GM19351 (cell line): ENCODE results near the gene GRID2.

Experiments used
- ATAC-seq: cut with Tn5 transposase; IDR thresholded peaks from one replicate; pipeline ENCODE4 v1.9.1; 2021; ENCODE audit warnings: mild to moderate bottlenecking, moderate library complexity; ENCODE audit not compliant: unreplicated experiment

The GRID2 gene

DNA sequence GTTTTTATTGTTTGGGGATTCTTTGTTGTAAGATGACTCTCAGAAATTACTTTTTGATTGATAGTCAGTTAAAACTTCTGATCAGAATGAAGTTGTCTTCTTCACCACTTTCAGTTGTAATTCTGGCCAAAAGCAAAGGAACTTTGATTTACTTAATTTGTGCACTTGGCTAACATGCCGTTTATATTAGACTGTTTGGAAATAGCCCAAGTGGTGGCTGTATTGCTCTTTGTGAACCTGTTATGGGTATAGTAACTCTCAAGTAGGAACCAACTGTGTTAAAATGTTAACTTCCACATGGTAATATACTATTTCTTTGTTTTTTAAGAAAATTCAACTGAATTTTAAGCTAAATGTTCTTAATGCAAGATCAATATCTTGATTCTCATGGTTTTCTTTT lies 581.9 kb downstream of the GRID2 start:
- ATAC-seq: no peak

DNA sequence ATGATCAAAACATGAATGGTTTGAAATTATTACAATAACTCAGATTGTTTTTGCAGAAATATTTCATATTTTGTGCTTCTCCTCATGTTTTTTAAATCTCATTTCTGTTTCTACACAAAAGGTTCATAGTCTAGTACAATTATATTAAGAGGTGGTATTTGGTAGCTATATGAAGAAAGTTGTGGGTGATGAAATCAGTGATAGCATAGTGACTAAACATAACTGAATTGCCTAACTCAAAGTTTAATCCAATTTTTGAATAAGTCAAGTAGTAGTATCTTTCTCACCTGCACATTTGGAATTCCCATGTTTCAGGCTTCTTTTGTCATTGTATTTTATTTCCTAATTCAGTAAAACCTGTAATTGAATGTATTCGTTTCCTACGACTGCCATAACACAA lies 648.7 kb downstream of the GRID2 start:
- ATAC-seq: no peak

DNA sequence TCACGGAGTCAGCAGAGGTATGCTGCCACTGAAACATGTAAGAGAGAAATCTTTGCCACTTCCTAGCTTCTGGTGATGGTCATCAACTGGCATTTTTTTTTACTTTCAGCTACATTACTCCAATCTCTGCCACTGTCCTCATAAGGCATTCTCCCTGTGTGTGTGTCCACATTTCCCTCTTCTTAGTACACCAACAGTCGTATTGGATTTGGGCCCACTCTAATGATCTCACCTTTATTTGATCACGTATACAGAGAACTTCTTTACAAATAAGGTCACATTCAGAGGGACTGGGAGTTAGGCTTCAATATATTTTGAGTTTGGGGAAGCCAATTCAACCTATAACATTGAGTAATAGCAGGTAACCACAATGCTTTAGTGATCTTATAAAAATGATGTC lies 649.1 kb downstream of the GRID2 start:
- no peak for ATAC-seq

DNA sequence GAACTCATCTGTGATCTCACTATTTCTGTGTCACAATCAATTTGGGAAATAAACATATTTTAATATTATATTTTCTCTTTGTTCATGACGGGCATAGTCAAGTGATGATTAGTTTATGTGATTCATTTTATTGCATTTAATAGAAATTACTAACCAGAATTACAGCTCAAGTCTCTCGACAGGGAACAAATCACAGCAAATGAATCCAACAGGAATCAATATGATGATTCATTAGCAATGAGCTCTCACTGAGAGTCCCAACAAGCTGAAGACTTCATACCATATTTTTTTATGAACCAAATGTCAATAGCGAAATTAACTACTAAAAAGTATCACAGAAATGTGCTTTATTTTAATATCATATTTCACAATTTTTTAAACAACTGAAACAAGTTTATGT lies 649.7 kb downstream of the GRID2 start:
- ATAC-seq: no peak

DNA sequence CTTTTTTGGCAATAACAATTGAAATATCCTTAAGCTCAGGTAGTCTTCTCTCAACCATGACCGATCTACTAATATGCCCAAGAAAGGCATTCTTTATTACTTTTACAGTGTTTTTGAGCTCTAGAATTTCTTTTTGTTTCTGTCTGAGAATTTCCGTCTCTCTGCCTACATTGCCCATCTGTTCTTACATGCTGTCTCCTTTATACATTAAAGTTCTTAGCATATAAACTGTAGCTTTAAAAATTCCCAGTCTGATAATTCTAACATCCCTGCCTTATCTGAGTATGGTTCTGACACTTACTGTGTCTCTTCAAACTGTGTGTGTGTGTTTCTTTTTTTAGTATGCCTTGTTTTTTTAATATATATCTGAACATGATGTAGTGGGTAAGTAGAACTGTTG lies 658.1 kb downstream of the GRID2 start:
- ATAC-seq: no peak

DNA sequence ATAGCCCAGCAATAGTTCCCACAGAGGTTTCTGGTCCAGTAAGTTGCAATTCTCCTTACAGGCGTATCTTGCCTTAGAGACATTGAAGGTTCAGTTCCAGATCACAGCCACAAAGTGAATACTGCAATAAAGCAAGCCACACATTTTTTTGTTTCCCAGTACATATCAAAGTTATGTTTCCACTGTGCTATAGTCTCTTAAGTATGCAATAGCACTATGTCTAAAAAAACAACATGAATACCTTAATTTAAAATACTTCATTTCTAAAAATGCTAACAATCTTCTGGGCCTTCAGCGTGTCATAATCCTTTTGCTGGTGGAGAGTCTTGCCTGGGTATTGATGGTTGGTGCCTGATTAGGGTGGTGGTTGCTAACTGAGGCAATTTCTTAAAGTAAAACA lies 659.1 kb downstream of the GRID2 start:
- ATAC-seq: no peak

DNA sequence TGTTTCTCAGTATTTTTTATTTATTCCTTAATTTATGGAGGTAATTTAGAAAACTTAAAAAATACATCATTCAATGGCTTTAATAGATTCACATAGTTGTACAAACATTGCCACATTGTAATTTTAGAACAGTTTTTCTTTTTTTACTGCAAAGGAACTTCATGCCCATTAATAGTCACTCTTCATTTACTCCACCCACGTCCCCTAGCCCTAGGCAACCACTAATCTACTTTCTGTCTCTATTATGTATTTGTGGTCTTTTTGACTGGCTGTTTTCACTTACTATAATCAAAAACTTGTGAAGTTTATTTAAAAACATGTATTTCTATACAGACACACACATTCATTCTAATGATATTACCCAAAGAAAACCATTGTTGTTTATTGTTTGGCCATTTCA lies 664.8 kb downstream of the GRID2 start:
- no peak for ATAC-seq

DNA sequence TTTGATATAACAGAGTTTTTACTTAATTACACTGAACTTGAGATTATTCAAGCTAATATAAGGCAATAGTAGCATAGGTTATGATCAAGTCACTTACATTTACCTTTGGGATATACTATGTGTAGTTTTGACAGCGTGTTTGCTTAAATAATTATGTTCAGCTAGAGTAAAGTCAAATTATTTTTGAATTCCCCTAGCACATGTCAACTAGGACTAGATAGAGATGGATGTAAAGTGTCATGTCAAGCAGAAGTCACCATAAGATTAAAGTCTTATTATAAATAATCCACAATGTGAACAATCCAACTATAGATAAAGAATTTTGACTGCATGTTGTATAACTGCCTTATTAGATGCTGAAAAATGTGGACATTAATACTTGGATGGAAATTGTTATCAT lies 665.2 kb downstream of the GRID2 start:
- no peak for ATAC-seq

DNA sequence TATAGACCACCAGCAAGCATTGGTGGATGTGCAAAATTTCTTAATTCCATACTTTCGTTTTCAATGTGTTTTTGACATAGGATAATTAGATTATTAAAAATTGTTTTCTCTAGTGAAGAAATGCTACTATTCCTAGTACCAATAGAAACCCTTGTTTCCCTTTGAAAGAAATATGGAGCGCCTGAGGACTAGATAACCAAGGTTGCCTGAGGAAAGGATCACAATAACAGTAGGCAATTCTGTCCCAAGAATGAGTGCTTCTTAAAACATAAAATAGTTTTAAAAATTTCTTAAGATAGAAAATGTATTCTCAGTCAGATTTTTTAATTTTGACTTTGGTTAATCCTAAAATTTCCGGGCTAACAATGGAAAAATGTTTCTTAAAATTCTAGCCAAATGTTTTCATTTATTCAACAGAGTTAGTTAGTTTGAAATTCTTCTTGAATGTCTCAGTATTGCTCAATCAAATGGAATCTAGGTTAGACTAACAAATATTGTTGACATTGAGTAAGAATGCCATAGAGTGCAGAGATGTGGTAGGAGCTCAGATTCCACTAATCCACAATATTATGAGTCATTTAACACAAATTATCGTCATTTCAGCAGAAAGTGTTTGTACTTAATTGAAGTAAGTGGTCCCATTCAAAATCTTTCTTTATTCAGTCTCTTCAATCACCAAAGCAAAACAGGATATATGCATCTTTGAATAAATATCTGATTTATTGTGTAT lies 666.0 kb downstream of the GRID2 start:
- ATAC-seq: no peak

DNA sequence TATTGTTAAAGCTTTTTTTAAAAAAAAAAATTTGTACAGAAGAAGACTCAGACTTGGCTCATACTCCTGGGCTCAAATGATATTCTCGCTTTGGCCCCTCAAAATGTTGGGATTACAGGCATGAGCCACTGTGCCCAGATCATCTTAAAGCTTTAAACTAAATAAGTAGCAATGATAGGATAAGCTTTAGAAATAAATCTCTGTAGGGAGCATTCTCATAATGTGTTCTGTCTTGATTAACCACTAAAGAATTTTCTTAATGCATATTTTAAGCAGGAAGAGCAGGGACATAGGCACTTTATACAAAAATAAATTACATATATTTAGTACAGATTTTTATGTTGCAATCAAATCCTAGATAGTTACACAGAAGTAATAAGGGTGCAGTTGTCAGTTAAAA lies 667.2 kb downstream of the GRID2 start:
- ATAC-seq: no peak

DNA sequence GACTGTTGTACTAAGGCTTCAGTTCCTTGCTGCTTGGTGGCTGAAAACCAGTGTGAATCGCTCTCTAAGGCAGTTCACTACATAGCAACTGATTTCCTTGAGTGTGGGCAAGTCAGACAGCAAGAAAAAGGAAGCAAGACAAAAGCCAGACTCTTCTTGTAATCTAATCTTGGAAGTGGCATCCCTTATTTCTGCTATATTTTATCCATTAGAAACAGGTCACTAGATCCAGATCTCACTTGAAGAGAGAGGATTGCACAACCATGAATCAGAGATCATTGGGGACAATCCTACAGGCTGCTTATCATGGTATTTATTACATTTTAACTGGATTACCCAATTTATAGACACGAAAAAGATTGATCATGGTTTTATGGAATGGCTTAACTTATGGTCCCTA lies 684.5 kb downstream of the GRID2 start:
- no peak for ATAC-seq

DNA sequence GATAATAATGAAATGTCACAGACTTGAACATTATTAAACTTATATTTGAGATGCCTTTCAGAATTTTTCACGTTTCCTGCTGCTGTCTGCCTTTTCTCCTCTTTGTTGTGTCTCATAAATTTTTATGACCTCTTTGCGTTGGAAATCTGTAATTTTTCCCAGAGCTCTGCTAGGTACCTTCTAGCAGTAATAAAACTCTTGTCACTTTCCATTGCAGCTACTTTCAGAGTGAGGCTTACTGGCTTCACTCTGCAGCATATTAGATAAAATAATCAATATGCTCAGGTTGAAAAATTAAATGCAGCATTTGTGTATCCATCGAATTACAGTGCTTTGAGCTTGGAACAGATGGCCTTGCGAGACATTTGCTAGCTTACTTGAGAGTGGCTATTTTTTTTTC lies 689.0 kb downstream of the GRID2 start:
- no peak for ATAC-seq

DNA sequence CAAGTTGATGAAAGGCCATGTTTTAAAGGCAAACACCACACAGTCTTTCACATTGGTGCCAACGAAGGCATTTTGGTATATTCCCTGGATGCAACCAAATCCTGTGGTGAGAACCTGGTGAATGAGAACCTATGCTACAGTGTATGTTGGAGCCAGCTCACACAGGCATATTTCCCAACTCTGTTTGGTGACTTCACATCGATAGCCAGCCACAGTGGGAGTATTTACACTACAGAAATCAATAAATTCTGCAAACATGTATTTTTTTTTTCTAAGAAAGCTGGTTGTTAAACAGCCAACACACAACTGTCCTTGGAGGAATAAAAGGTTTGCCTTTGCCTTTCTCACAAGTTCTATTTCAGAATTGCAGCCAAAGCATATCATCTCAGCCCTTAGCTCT lies 691.0 kb downstream of the GRID2 start:
- ATAC-seq: no peak

DNA sequence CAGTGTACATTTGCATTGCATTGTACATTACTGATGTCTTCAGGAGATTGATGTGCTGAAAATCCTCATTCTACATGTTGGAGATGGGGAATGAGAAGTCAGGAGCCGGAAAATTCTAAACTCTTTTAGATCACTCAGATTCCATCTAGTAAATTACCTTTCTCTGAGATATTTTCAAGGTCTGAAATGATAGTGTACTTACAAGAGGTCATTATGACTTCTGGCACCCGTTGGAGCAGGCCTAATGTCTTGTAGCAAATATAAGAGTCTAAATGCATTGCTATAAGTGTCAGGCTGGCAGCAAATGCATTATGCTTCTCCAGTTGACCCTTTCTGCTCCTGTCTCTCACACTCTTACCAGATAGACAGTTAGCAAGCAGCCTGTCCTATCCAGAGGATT lies 692.8 kb downstream of the GRID2 start:
- ATAC-seq: no peak

DNA sequence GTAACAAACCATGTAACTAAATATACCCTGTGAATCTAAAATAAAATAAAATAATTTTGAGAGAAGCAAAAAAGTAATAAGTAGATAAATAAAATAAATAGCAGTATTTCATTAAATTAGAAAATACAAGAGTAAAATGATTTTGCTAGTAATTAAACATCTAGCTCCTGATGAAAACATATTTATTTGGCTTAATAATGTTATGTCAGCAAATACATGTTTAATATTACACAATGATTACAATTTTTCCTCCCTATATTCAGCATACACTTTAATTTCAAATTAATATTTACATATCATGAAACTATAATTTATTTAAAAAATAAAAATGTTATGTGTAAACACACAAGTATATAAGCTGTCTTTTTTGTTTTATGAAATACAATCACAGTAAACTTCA lies 697.1 kb downstream of the GRID2 start:
- no peak for ATAC-seq

DNA sequence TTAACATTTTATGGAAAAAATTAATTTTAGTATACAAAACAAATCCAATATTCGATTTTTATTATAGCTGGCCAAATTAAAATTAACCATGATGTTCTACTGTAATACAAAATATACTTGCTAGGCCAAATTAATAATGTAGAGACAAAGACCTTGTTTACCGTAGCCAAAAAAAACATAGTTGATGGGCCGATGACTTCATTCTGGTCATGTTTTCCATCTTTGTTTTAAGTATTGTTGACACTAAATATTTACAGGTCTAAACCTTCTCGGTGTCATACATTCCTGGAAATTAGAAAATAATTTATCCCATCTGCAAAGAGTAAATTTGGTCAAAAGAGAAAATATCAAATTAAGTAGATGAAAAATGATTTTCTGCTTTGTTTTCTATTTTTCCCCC lies 698.5 kb downstream of the GRID2 start:
- no peak for ATAC-seq

DNA sequence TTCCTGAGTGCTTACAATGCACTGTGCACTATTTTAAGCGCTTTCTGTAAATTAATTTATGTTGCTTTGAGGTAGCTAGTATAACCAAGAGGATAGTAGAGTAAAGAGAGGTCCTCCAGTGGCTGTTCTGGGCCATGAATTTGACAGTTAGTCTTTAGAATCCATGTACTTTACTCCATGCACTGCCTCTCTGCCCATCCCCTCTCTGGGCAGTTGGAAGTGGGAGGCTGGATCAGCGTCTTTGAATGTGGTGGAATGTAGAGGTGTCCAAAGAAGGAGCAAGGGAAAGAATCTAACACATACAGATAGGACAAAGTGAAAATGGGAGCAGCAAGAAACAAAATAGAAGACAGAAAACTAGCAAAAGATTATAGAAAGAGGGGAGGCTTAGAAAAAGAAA lies 712.6 kb downstream of the GRID2 start:
- no peak for ATAC-seq

DNA sequence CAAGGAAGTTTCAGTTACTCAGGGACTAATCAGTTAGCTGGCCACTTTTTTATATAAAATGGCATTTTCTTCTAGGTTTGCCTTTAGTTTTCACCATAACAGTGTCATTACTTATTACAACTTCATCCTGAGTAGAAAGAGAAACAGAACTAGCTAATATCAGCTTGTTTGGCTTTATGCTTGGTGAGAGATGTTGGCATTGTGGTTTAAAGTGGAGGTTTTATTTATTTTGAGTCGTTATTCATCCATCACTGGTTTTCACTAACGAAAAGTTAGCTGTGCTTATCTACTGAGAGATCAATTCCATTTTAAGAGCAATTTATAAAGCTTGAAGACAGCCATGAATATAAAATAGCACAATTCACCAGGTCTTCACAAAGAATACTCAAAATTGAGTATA lies 714.5 kb downstream of the GRID2 start:
- ATAC-seq: no peak

DNA sequence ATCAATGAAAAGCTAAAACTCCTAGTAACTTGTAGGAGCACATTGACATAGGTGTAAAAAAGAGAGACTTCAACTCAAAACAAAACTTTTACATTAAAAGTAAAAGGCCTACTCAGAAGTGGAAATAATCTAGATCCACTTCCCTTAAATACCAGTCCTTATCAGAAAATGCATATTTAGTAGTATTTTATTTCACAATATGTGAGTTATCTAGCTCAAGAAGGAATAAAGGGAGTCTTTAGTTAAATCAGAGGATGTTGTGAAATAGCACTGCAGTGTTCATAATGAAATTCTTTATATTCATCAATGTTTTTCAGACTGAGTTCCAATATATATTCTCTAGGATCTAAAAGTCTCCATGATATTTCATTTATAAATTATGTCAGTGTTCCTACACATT lies 715.0 kb downstream of the GRID2 start:
- ATAC-seq: no peak

DNA sequence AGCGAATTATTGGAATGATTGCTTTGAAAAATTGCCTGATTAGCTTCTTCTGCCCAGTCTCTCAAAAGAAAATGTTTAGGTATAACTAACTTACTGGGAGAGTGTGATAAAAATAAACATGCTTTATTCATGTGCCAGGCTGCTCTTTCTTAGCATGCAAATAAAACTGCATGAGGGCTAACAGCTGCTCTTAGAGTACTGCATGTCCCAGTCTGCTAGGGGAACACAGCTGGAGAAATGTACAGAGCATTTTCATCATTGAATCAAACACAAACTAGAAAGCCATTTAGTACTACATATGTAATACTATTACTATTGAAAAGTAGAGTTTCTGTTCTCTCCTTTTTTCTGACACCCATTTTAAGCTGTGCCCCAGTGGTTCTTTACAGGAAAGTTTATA lies 726.0 kb downstream of the GRID2 start:
- no peak for ATAC-seq

DNA sequence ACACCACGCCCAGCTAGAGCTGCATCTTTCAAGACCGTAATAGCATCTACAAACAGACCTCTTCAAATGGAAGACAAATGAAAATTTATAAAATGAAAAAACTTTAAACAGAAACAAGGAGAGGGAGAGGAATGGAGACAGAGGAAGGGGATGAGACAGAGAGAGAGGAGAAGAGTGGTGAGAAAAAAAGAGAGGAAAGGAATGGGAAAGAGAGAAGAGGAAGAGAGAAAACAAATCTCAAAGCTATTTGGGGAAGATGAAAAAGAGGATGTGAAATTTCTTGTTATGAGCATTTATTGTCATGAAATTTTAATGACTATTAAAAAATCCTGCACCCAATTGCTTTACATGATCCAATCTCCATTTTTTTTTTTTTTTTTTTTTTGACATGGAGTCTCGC lies 726.9 kb downstream of the GRID2 start:
- peak; percentile 40 for ATAC-seq

DNA sequence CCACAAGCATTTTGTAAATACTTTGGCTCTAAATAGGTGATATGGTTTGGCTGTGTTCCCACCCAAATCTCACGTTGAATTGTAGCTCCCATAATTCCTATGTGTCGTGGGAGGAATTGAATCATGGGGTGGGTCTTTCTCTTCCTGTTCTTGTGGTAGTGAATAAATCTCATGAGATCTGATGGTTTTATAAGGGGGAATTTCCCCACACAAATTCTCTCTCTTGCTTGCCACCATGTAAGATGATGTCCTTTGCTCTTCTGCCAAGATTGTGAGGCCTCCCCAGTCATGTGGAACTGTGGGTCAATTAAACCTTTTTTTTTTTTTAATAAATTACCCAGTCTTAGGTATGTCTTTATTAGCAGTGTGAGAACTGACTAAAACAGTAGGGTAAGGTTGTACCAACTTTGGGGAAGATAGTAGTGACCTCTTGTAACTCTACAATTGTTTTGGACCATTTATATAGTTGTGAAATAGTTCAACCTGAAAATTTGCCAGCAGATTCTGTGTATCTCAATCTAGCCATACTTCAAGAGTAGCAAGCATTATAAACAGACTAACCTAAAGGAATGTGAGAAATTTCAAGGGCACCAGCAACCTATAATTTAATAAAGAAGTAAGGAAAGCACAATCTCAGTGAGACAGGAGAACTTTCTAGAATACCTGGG lies 727.8 kb downstream of the GRID2 start:
- ATAC-seq: no peak

DNA sequence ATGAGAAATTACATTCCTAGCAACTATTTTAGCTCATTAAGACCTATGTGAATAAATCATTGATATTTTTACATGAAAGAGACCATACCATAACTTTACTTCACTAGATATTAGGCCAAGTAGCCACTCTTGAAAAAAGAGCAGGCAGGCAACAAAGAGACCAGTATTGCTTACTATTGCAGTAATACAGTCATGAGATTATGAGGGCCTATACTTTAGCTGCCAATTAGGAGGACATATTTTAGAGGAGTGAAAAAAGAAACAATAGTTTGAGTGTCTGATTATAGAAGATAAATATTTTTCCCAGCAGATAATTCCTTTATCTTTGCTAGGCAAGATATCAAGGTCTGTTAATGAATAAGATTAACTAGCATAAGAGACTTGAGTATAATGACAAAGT lies 739.0 kb downstream of the GRID2 start:
- no peak for ATAC-seq
